IMR-90 (cell line): Measurements from ENCODE around the gene P3H1. TPM values are rescaled to one million over a fixed set of nuclear protein-coding genes. Genes with fewer than 3 reads are reported as not detected.

Experiments used
- ATAC-seq: fragments of 200-7000 bp; cut with Tn5 transposase; 2 replicates; pipeline ENCODE4 v1.9.1; 2020; ENCODE audit warnings: low read depth, mild to moderate bottlenecking, moderate library complexity
- BruUV-seq: library from RNA; stranded (reverse); fragments of 400-500 nt; replicated peaks from 2 replicates; lab custom pipeline; 2021; lab: Mats Ljungman, UMichigan
- CTCF ChIA-PET: fragments of 300-600 bp; formaldehyde crosslinking; extraction: SDS; loops from one replicate; lab custom pipeline; 2021; ENCODE audit warnings: antibody characterized with exemption; lab: Yijun Ruan, JAX
- POLR2A ChIA-PET: fragments of 300-600 bp; sonication (Branson Sonifier 250); formaldehyde crosslinking; loops from one replicate; lab custom pipeline; 2022; ENCODE audit warnings: antibody characterized with exemption; ENCODE audit not compliant: unreplicated experiment; lab: Charles Lee
- DNase-seq: peaks from one replicate; pipeline ENCODE4 v3.0.0; 2013
- H2AFZ ChIP-seq: replicated peaks from 2 replicates; pipeline ENCODE3; 2013; ENCODE audit warnings: low read length, mild to moderate bottlenecking; ENCODE audit not compliant: poor library complexity
- H2AK5ac ChIP-seq: 2 replicates; pipeline ENCODE4 v1.6.1; 2013; ENCODE audit warnings: low read depth, low read length, inconsistent platforms
- H2AK9ac ChIP-seq: replicated peaks from 2 replicates; pipeline ENCODE3; 2013; ENCODE audit warnings: mild to moderate bottlenecking, low read depth, low read length, moderate library complexity; ENCODE audit not compliant: poor library complexity
- H2BK120ac ChIP-seq: 2 replicates; pipeline ENCODE4 v1.6.1; 2013; ENCODE audit warnings: low read depth, low read length, inconsistent platforms
- H2BK15ac ChIP-seq: 3 replicates; pipeline ENCODE4 v1.6.1; 2013; ENCODE audit warnings: low read depth, low read length, inconsistent platforms
- H2BK20ac ChIP-seq: 2 replicates; pipeline ENCODE4 v1.6.1; 2013; ENCODE audit warnings: low read depth, mild to moderate bottlenecking, inconsistent platforms, low read length, moderate library complexity
- H2BK5ac ChIP-seq: 2 replicates; pipeline ENCODE4 v1.6.1; 2013; ENCODE audit warnings: mild to moderate bottlenecking, low read depth, low read length, inconsistent platforms; ENCODE audit not compliant: poor library complexity, severe bottlenecking
- H3K14ac ChIP-seq: replicated peaks from 2 replicates; pipeline ENCODE4 v1.6.1; 2013; ENCODE audit warnings: low read depth, low read length, inconsistent platforms
- H3K18ac ChIP-seq: 2 replicates; pipeline ENCODE4 v1.6.1; 2013; ENCODE audit warnings: low read depth, low read length, control low read depth
- H3K23ac ChIP-seq: 2 replicates; pipeline ENCODE4 v1.6.1; 2013; ENCODE audit warnings: low read depth, low read length, inconsistent platforms
- H3K27ac ChIP-seq: 2 replicates; pipeline ENCODE4 v1.5.1; 2013; ENCODE audit warnings: mild to moderate bottlenecking, control low read depth, low read length; ENCODE audit not compliant: insufficient read depth
- H3K27me3 ChIP-seq: 2 replicates; pipeline ENCODE4 v1.6.1; 2013; ENCODE audit warnings: low read length; ENCODE audit not compliant: control insufficient read depth, insufficient read depth
- H3K36me3 ChIP-seq: 2 replicates; pipeline ENCODE4 v1.6.1; 2013; ENCODE audit warnings: low read length, mixed read lengths; ENCODE audit not compliant: control insufficient read depth, insufficient read depth
- H3K4ac ChIP-seq: 2 replicates; pipeline ENCODE4 v1.6.1; 2013; ENCODE audit warnings: low read depth, low read length, inconsistent platforms
- H3K4me1 ChIP-seq: 2 replicates; pipeline ENCODE4 v1.6.1; 2013; ENCODE audit warnings: low read length, mixed read lengths; ENCODE audit not compliant: control insufficient read depth, insufficient read depth
- H3K4me2 ChIP-seq: 2 replicates; pipeline ENCODE4 v1.6.1; 2013; ENCODE audit warnings: low read depth, mild to moderate bottlenecking, control low read depth, low read length, moderate library complexity
- H3K4me3 ChIP-seq: 2 replicates; pipeline ENCODE4 v1.5.1; 2013; ENCODE audit warnings: low read depth, mild to moderate bottlenecking, control low read depth, low read length, moderate library complexity; ENCODE audit not compliant: insufficient read depth
- H3K56ac ChIP-seq: 2 replicates; pipeline ENCODE4 v1.6.1; 2013; ENCODE audit warnings: low read length, inconsistent platforms; ENCODE audit not compliant: insufficient read depth; ENCODE audit errors: extremely low read depth
- H3K79me1 ChIP-seq, 2 experiments: 2 replicates each; pipeline ENCODE4 v1.6.1; 2013; ENCODE audit warnings: low read length in 2 of 2, inconsistent platforms in 1 of 2, low read depth in 1 of 2
- H3K9ac ChIP-seq: 2 replicates; pipeline ENCODE4 v1.6.1; 2013; ENCODE audit warnings: low read depth, low read length, control low read depth
- H3K9me1 ChIP-seq: 2 replicates; pipeline ENCODE4 v1.6.1; 2013; ENCODE audit warnings: low read length, inconsistent platforms; ENCODE audit not compliant: insufficient read depth
- H3K9me3 ChIP-seq: 2 replicates; pipeline ENCODE4 v1.6.1; 2013; ENCODE audit warnings: low read length; ENCODE audit not compliant: control insufficient read depth, insufficient read depth
- H4K20me1 ChIP-seq: 2 replicates; pipeline ENCODE4 v1.6.1; 2013; ENCODE audit warnings: low read length, inconsistent platforms; ENCODE audit not compliant: insufficient read depth
- H4K5ac ChIP-seq: 2 replicates; pipeline ENCODE4 v1.6.1; 2013; ENCODE audit warnings: mild to moderate bottlenecking, low read depth, low read length, control low read depth
- H4K8ac ChIP-seq, 2 experiments: 2 replicates each; pipeline ENCODE4 v1.6.1; 2013; ENCODE audit warnings: low read depth in 2 of 2, low read length in 2 of 2, control low read depth in 1 of 2, inconsistent platforms in 1 of 2
- H4K91ac ChIP-seq: 2 replicates; pipeline ENCODE4 v1.6.1; 2013; ENCODE audit warnings: low read depth, low read length, inconsistent platforms; ENCODE audit not compliant: insufficient read depth
- BHLHE40 ChIP-seq: fragments of 150-350 bp; IDR thresholded peaks from 2 replicates; pipeline ENCODE4 v1.6.1; 2016; ENCODE audit warnings: mild to moderate bottlenecking, low read depth, low read length
- CEBPB ChIP-seq: IDR thresholded peaks from 2 replicates; pipeline ENCODE4 v1.6.1; 2012; ENCODE audit warnings: low read depth, low read length, improper control_type of control experiment
- CHD1 ChIP-seq: IDR thresholded peaks from 2 replicates; pipeline ENCODE4 v1.6.1; 2012; ENCODE audit warnings: low read depth, low read length, improper control_type of control experiment
- FOS ChIP-seq: fragments of 150-350 bp; IDR thresholded peaks from 2 replicates; pipeline ENCODE4 v1.6.1; 2016; ENCODE audit warnings: low read depth, low read length
- MAFK ChIP-seq: IDR thresholded peaks from 2 replicates; pipeline ENCODE4 v1.6.1; 2012; ENCODE audit warnings: low read depth, low read length, improper control_type of control experiment
- MAZ ChIP-seq: IDR thresholded peaks from 2 replicates; pipeline ENCODE4 v1.6.1; 2012; ENCODE audit warnings: low read depth, mild to moderate bottlenecking, low read length, improper control_type of control experiment, moderate library complexity, borderline replicate concordance
- MXI1 ChIP-seq: IDR thresholded peaks from 2 replicates; pipeline ENCODE4 v1.6.1; 2012; ENCODE audit warnings: low read depth, mild to moderate bottlenecking, low read length, moderate library complexity, borderline replicate concordance
- NFE2L2 ChIP-seq: fragments of 150-350 bp; IDR thresholded peaks from 2 replicates; pipeline ENCODE4 v1.6.1; 2016; ENCODE audit warnings: low read depth, mild to moderate bottlenecking, low read length
- POLR2A ChIP-seq: IDR thresholded peaks from 2 replicates; pipeline ENCODE4 v1.6.1; 2012; ENCODE audit warnings: mild to moderate bottlenecking, low read depth, low read length
- RAD21 ChIP-seq: IDR thresholded peaks from 2 replicates; pipeline ENCODE4 v1.6.1; 2012; ENCODE audit warnings: low read length, improper control_type of control experiment
- RCOR1 ChIP-seq: IDR thresholded peaks from 2 replicates; pipeline ENCODE4 v1.6.1; 2012; ENCODE audit warnings: mild to moderate bottlenecking, low read length, improper control_type of control experiment; ENCODE audit not compliant: insufficient replicate concordance
- RFX5 ChIP-seq: IDR thresholded peaks from 2 replicates; pipeline ENCODE4 v1.8.0; 2012; ENCODE audit warnings: low read depth, mild to moderate bottlenecking, low read length, moderate library complexity
- SMC3 ChIP-seq: fragments of 150-350 bp; IDR thresholded peaks from 2 replicates; pipeline ENCODE4 v1.6.1; 2016; ENCODE audit warnings: low read depth, mild to moderate bottlenecking, antibody characterized with exemption, low read length, moderate library complexity
- WGBS, 2 experiments: methylation state at CpG; one replicate each; pipeline versions ENCODE4 v1.1.5 to v1.1.7; 2013; ENCODE audit warnings: missing lambda C conversion rate in 2 of 2; ENCODE audit not compliant: insufficient read length in 1 of 2; ENCODE audit errors: extremely low coverage in 2 of 2; 5-methylcytosine and 5-hydroxymethylcytosine counted together
- dilution Hi-C: fragments of 300-500 bp; cut with HindIII; formaldehyde crosslinking; loops from one replicate; pipeline ENCODE4 v1.14.3; 2018; ENCODE audit warnings: low sequenced_read_pairs; ENCODE audit not compliant: unreplicated experiment
- in situ Hi-C: fragments of 300-500 bp; cut with MboI; formaldehyde crosslinking; loops from 3 replicates; pipeline ENCODE4 v1.14.3; 2019; ENCODE audit warnings: low sequenced_read_pairs, inconsistent platforms, mixed read lengths
- intact Hi-C: fragments of 100-400 bp; cut with micrococcal nuclease; formaldehyde crosslinking; loops from 2 replicates; pipeline ENCODE4 v1.10.0; 2022
- polyA plus RNA-seq, 3 experiments: library from polyadenylated mRNA; depleted of rRNA; stranded (reverse); fragments of >200 nt; gene quantifications; 2 replicates each; pipeline ENCODE4 v1.2.3, GENCODE V29; 2012; ENCODE audit warnings: low replicate concordance in 1 of 3
- total RNA-seq: library from RNA; depleted of rRNA; stranded (reverse); fragments of >200 nt; gene quantifications from 2 replicates; pipeline ENCODE4 v1.2.3, GENCODE V29; 2012
- TF ChIP-seq, protein P1 (sequence below): fragments of 150-350 bp; IDR thresholded peaks from 2 replicates; pipeline ENCODE4 v1.6.1; 2016; ENCODE audit warnings: low read depth, mild to moderate bottlenecking, low read length, moderate library complexity, borderline replicate concordance
- TF ChIP-seq, protein P2 (sequence below): conservative IDR thresholded peaks from 2 replicates; pipeline ENCODE4 v1.5.1; 2012; ENCODE audit warnings: mild to moderate bottlenecking, low read depth, low read length, improper control_type of control experiment
- TF ChIP-seq, protein P3 (sequence below): fragments of 150-350 bp; IDR thresholded peaks from 2 replicates; pipeline ENCODE4 v1.6.1; 2017; ENCODE audit warnings: mild to moderate bottlenecking, antibody characterized with exemption, low read length, low read depth

The P3H1 gene
- total and polyA plus RNA-seq, 2 of the 4 experiments (the other 2 are of a cell fraction): 108 to 210 TPM

DNA sequence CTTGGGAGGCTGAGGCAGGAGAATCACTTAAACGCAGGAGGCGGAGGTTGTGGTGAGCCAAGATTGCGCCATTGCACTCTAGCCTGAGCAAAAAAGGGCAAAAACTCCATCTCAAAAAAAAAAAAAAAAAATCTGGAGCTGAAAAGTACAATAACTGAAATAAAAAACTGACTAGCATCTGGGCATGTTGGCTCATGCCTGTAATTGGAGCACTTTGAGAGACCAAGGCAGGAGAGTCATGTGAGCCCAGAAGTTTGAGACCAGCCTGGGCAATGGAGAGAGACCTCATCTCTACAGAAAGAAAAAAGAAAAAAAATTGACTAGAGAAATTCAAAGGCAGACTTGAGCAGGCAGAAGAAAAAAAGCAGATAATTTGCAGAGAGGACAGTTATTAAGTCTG lies 44.9 kb downstream of the P3H1 start:
- Histone ChIP-seq H3K36me3 (no peaks in the 10 kb centered on the region), H3K4ac (no peak overlapping the region), H2AK5ac (no peak overlapping the region), H2AK9ac (no peak overlapping the region), H3K9me3 (no peaks in the 10 kb centered on the region), H2BK20ac (no peak overlapping the region), H4K5ac (no peak overlapping the region), H3K18ac (no peak overlapping the region), H3K4me2 (no peak overlapping the region), H3K14ac (no peak overlapping the region), H2BK120ac (no peak overlapping the region), H3K4me3 (no peak overlapping the region), H3K79me1 (peaks cover 3 to 4% of the 10 kb centered on the region in 2 experiments; a peak in 1 of 4 replicates), H3K56ac (no peak overlapping the region), H2AFZ (no peak overlapping the region), H3K9me1 (no peaks in the 10 kb centered on the region), H4K8ac (no peak overlapping the region), H2BK5ac (no peak overlapping the region), H3K23ac (no peak overlapping the region), H3K9ac (no peak overlapping the region), H4K91ac (no peak overlapping the region), H2BK15ac (no peak overlapping the region), H4K20me1 (no peaks in the 10 kb centered on the region), H3K4me1 (no peaks in the 10 kb centered on the region), H3K27ac (no peak overlapping the region), H3K27me3 (no peaks in the 10 kb centered on the region)
- intact Hi-C loops: no loop called here
- in situ Hi-C loops: no loop called here
- no TSS peak for BruUV-seq
- no CpG with 5 or more reads among the region's 3 CpGs for WGBS, 2 experiments
- ATAC-seq (no peak), DNase-seq (no peak)
- ChIA-PET CTCF (interaction anchor here (0.6 kb wide), 1 partner anchor 21 kb away, joined by 3 read pairs; no protein-coding TSS in a partner anchor), POLR2A (interaction anchor here (0.6 kb wide), 3 partner anchors 16 to 40 kb away, joined by 3 to 12 read pairs (median 5); no protein-coding TSS in a partner anchor)
- dilution Hi-C loops: no loop called here
- TF ChIP-seq SMC3: no peak
- TF ChIP-seq RAD21: no peak
- TF ChIP-seq, protein P1, sequence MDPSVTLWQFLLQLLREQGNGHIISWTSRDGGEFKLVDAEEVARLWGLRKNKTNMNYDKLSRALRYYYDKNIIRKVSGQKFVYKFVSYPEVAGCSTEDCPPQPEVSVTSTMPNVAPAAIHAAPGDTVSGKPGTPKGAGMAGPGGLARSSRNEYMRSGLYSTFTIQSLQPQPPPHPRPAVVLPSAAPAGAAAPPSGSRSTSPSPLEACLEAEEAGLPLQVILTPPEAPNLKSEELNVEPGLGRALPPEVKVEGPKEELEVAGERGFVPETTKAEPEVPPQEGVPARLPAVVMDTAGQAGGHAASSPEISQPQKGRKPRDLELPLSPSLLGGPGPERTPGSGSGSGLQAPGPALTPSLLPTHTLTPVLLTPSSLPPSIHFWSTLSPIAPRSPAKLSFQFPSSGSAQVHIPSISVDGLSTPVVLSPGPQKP: no peak
- TF ChIP-seq, protein P2, sequence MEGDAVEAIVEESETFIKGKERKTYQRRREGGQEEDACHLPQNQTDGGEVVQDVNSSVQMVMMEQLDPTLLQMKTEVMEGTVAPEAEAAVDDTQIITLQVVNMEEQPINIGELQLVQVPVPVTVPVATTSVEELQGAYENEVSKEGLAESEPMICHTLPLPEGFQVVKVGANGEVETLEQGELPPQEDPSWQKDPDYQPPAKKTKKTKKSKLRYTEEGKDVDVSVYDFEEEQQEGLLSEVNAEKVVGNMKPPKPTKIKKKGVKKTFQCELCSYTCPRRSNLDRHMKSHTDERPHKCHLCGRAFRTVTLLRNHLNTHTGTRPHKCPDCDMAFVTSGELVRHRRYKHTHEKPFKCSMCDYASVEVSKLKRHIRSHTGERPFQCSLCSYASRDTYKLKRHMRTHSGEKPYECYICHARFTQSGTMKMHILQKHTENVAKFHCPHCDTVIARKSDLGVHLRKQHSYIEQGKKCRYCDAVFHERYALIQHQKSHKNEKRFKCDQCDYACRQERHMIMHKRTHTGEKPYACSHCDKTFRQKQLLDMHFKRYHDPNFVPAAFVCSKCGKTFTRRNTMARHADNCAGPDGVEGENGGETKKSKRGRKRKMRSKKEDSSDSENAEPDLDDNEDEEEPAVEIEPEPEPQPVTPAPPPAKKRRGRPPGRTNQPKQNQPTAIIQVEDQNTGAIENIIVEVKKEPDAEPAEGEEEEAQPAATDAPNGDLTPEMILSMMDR: no peak
- TF ChIP-seq MAZ: no peak
- TF ChIP-seq BHLHE40: no peak
- no peak for TF ChIP-seq MAFK
- no peak for TF ChIP-seq CEBPB
- no peak for TF ChIP-seq RCOR1
- TF ChIP-seq MXI1: no peak
- TF ChIP-seq CHD1: no peak
- TF ChIP-seq, protein P3, sequence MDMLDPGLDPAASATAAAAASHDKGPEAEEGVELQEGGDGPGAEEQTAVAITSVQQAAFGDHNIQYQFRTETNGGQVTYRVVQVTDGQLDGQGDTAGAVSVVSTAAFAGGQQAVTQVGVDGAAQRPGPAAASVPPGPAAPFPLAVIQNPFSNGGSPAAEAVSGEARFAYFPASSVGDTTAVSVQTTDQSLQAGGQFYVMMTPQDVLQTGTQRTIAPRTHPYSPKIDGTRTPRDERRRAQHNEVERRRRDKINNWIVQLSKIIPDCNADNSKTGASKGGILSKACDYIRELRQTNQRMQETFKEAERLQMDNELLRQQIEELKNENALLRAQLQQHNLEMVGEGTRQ: no peak
- no peak for TF ChIP-seq NFE2L2
- TF ChIP-seq RFX5: no peak
- TF ChIP-seq POLR2A: no peak
- TF ChIP-seq FOS: no peak
